Adrenal gland (tissue), 12 donors: ENCODE measurements around the gene SARS1. TPM values are rescaled to one million over a fixed set of nuclear protein-coding genes. Genes with fewer than 3 reads are reported as not detected.

ENCODE experiments used
- DNase-seq, 7 donors: peaks; one replicate each; pipeline ENCODE4 v3.0.0-alpha.2; 2019 to 2020
- H3K27ac ChIP-seq, 5 donors: fragments of 200-600 bp; sonication (generic) in 4 of 5; 1 replicate in 3 of 5; 2 replicates in 2 of 5; pipeline versions ENCODE4 v1.5.1 to v1.8.0; 2016 to 2020; ENCODE audit warnings: mild to moderate bottlenecking in 1 of 5
- H3K27me3 ChIP-seq: fragments of 200-600 bp; 2 replicates; pipeline ENCODE4 v1.8.0; 2021
- H3K36me3 ChIP-seq, 2 donors: fragments of 200-600 bp; replicated peaks in 1 of 2; 1 replicate in 1 of 2; 2 replicates in 1 of 2; pipeline versions ENCODE4 v1.5.1 to v1.8.0; 2018 to 2022
- H3K4me1 ChIP-seq, 2 donors: fragments of 200-600 bp; replicated peaks in 1 of 2; 1 replicate in 1 of 2; 2 replicates in 1 of 2; pipeline versions ENCODE4 v1.5.1 to v1.8.0; 2018 to 2021
- H3K4me3 ChIP-seq, 4 donors: fragments of 200-600 bp; sonication (generic) in 3 of 4; one replicate each; pipeline ENCODE4 v1.5.1; 2016 to 2018
- H3K9me3 ChIP-seq, 3 donors: fragments of 200-600 bp; sonication (generic) in 1 of 3; replicated peaks in 1 of 3; 1 replicate in 2 of 3; 2 replicates in 1 of 3; pipeline versions ENCODE4 v1.5.1 to v1.8.0; 2016 to 2021
- POLR2A ChIP-seq, 2 donors: fragments of 450-650 bp; IDR thresholded peaks; one replicate each; pipeline ENCODE4 v1.6.1; 2017; ENCODE audit warnings: antibody characterized with exemption in 2 of 2, mild to moderate bottlenecking in 2 of 2, moderate library complexity in 1 of 2
- WGBS, 4 donors: extraction: QIAGEN DNeasy Blood & Tissue Kit in 2 of 4; methylation state at CpG; one replicate each; pipeline versions ENCODE4 v1.1.5 to v1.1.7; 2013 to 2017; 5-methylcytosine and 5-hydroxymethylcytosine counted together
- intact Hi-C, 2 donors: fragments of 100-400 bp; cut with DNase I; formaldehyde crosslinking; loops; one replicate each; pipeline versions ENCODE4 v1.14.1 to v1.15.0; 2022 to 2023
- polyA plus RNA-seq, 3 donors: library from polyadenylated mRNA; stranded (reverse); fragments of 200-250 nt in 2 of 3; fragments of 350-450 nt in 1 of 3; fragmentation: Illumina TruSeq in 1 of 3; extraction: RNeasy Lipid Tissue Mini Kit (QIAGEN cat#74804) in 1 of 3; gene quantifications; one replicate each; pipeline ENCODE4 v1.2.3, GENCODE V29; 2013 to 2014
- total RNA-seq, 9 donors: library from RNA; depleted of rRNA in 4 of 9; stranded (reverse); fragments of >200 nt in 4 of 9; fragments of 120-200 nt in 1 of 9; fragmentation: NEBNext Ultra II Directional in 1 of 9; extraction: Animal tissue kit (Norgen Biotek cat#: 25700) in 1 of 9; gene quantifications; one replicate each; pipeline versions ENCODE4 v1.1.0 to v1.2.4, GENCODE V29; 2013 to 2023
- TF ChIP-seq, protein P1 (sequence below), 6 experiments: fragments of 450-650 bp in 4 of 6; fragments of 200-600 bp in 2 of 6; sonication (generic) in 1 of 6; IDR thresholded peaks; 1 replicate in 5 of 6; 2 replicates in 1 of 6; pipeline versions ENCODE4 v1.5.1 to v1.8.0; 2016 to 2021; ENCODE audit warnings: antibody characterized with exemption in 6 of 6, mild to moderate bottlenecking in 2 of 6, moderate library complexity in 1 of 6
- donor health status: healthy with polysubstance abuse.
- donor health status: Bipolar disorder and iron deficiency.
- donor health status: DM: yes; HTN: yes; CAD: no.
- donor health status: DM: no; HTN: no; CAD: no.
- donor health status: DM: no; HTN: no; CAD: no.
- donor health status: DM: yes; HTN: yes; CAD: no.

Gene SARS1
- total and polyA plus RNA-seq, 12 donors, result 64.3 to 216 (median 152) TPM

- Histone ChIP-seq H3K9me3 (no peaks in the 10 kb centered on the region), H3K36me3 (no peaks in the 10 kb centered on the region), H3K4me3 (no peak overlapping the region), H3K4me1 (no peaks in the 10 kb centered on the region), H3K27ac (no peak overlapping the region), H3K27me3 (no peaks in the 10 kb centered on the region)
- WGBS, 4 donors, result 73 to 81% (median 75%) methylated on average over 5 of the region's 5 CpGs
- no peak for TF ChIP-seq POLR2A (IDR thresholded peaks at IDR 0.05)
- TF ChIP-seq, protein P1, sequence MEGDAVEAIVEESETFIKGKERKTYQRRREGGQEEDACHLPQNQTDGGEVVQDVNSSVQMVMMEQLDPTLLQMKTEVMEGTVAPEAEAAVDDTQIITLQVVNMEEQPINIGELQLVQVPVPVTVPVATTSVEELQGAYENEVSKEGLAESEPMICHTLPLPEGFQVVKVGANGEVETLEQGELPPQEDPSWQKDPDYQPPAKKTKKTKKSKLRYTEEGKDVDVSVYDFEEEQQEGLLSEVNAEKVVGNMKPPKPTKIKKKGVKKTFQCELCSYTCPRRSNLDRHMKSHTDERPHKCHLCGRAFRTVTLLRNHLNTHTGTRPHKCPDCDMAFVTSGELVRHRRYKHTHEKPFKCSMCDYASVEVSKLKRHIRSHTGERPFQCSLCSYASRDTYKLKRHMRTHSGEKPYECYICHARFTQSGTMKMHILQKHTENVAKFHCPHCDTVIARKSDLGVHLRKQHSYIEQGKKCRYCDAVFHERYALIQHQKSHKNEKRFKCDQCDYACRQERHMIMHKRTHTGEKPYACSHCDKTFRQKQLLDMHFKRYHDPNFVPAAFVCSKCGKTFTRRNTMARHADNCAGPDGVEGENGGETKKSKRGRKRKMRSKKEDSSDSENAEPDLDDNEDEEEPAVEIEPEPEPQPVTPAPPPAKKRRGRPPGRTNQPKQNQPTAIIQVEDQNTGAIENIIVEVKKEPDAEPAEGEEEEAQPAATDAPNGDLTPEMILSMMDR (IDR thresholded peaks at IDR 0.05), result no peak
- peak in 1 of 7 donors; percentile 15 for DNase-seq
- intact Hi-C loops, result no loop called here
These were observed 9.2 kb upstream of the SARS1 start for GRCh38 chr1:109204484-109204883.

GRCh38 chr1:109206339-109206738, 7.4 kb upstream of the SARS1 start:
- intact Hi-C loops, result no loop called here
- Histone ChIP-seq H3K36me3 (no peaks in the 10 kb centered on the region), H3K27me3 (no peaks in the 10 kb centered on the region), H3K27ac (no peak overlapping the region), H3K4me1 (no peaks in the 10 kb centered on the region), H3K4me3 (no peak overlapping the region), H3K9me3 (no peaks in the 10 kb centered on the region)
- TF ChIP-seq POLR2A (IDR thresholded peaks at IDR 0.05), result no peak
- TF ChIP-seq, protein P1 (IDR thresholded peaks at IDR 0.05), result no peak
- no peak for DNase-seq
- WGBS, 4 donors, result 43 to 65% (median 48%) methylated on average over 2 of the region's 2 CpGs

- no peaks in the 10 kb centered on the region for H3K27me3 ChIP-seq
- 85 to 92% (median 90%) methylated on average over 7 of the region's 7 CpGs for WGBS, 4 donors
- no peaks in the 10 kb centered on the region for H3K9me3 ChIP-seq
- intact Hi-C loops, result no loop called here
- H3K4me3 ChIP-seq, result no peak overlapping the region
- H3K27ac ChIP-seq, result no peak overlapping the region
- peak in 1 of 7 donors; percentile 28 for DNase-seq
- H3K4me1 ChIP-seq, result no peaks in the 10 kb centered on the region
- H3K36me3 ChIP-seq, result no peaks in the 10 kb centered on the region
- TF ChIP-seq, protein P1 (IDR thresholded peaks at IDR 0.05), result no peak
- TF ChIP-seq POLR2A (IDR thresholded peaks at IDR 0.05), result no peak
These were observed 6.1 kb upstream of the SARS1 start for GRCh38 chr1:109207467-109208103.

- 78 to 82% (median 79%) methylated on average over 7 of the region's 7 CpGs for WGBS, 4 donors
- Histone ChIP-seq H3K36me3 (no peaks in the 10 kb centered on the region), H3K9me3 (no peaks in the 10 kb centered on the region), H3K4me1 (peaks cover 0 to 3% of the 10 kb centered on the region in 2 donors), H3K27ac (no peak overlapping the region), H3K27me3 (no peaks in the 10 kb centered on the region), H3K4me3 (no peak overlapping the region)
- TF ChIP-seq POLR2A (IDR thresholded peaks at IDR 0.05), result no peak
- TF ChIP-seq, protein P1 (IDR thresholded peaks at IDR 0.05), result no peak
- intact Hi-C loops, result no loop called here
- peak in 1 of 7 donors; percentile 34 for DNase-seq
These were observed 5.3 kb upstream of the SARS1 start for GRCh38 chr1:109208394-109208793.
